Measurements from ENCODE around the gene STMND1.

DNA sequence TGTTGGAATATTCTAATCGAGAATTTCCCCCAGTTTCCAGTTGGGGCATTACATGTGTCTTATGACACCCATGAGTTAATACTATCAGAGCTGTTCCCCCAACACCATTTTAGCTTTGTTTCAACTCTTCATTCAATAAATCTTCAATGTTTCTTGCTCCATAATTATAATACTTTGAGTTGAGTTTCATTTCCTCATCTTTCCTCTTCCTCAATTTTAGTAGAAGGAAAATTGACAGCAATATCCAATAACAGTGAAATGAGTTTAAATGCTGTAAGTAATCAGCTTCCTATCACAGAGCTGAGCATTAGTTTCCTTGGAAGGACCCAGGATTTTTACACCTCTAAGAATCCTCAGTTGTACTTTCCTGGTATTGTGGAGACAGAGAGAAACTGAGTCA is 1.0 kb upstream of the STMND1 start:
- TF ChIP-seq, protein P1, sequence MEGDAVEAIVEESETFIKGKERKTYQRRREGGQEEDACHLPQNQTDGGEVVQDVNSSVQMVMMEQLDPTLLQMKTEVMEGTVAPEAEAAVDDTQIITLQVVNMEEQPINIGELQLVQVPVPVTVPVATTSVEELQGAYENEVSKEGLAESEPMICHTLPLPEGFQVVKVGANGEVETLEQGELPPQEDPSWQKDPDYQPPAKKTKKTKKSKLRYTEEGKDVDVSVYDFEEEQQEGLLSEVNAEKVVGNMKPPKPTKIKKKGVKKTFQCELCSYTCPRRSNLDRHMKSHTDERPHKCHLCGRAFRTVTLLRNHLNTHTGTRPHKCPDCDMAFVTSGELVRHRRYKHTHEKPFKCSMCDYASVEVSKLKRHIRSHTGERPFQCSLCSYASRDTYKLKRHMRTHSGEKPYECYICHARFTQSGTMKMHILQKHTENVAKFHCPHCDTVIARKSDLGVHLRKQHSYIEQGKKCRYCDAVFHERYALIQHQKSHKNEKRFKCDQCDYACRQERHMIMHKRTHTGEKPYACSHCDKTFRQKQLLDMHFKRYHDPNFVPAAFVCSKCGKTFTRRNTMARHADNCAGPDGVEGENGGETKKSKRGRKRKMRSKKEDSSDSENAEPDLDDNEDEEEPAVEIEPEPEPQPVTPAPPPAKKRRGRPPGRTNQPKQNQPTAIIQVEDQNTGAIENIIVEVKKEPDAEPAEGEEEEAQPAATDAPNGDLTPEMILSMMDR (IDR thresholded peaks at IDR 0.05) = no peak
- no peak for TF ChIP-seq POLR2A (IDR thresholded peaks at IDR 0.05)
